H1 (cell line): Measurements from ENCODE around the gene FAM240A. TPM values are rescaled to one million over a fixed set of nuclear protein-coding genes. Genes with fewer than 3 reads are reported as not detected.
"Not testable (repeated sequence)": the region's sequence is repeated elsewhere in the genome, so short reads cannot be mapped to it uniquely, and the experiment has no call there.

ENCODE experiments used
- CTCF ChIA-PET: fragments of 300-600 bp; sonication (Branson Sonifier 250); formaldehyde crosslinking; loops from one replicate; lab custom pipeline; 2021; ENCODE audit not compliant: partially characterized antibody; lab: Charles Lee
- POLR2A ChIA-PET: fragments of 300-600 bp; sonication (Branson Sonifier 250); formaldehyde crosslinking; loops from one replicate; lab custom pipeline; 2021; ENCODE audit warnings: inconsistent platforms; ENCODE audit not compliant: partially characterized antibody; lab: Charles Lee
- DNase-seq, 2 experiments: peaks; one replicate each; pipeline versions ENCODE4 v3.0.0 to v3.0.0-alpha.2; 2010 to 2022; ENCODE audit warnings: low spot score in 2 of 2, low read depth in 1 of 2, mixed read lengths in 1 of 2
- FAIRE-seq: peaks from 2 replicates; lab custom pipeline; 2011; peaks lifted over from hg19 to GRCh38; lab: Jason Lieb, UNC
- H2AFZ ChIP-seq: 2 replicates; pipeline ENCODE4 v1.8.1; 2012; ENCODE audit warnings: low read length, inconsistent platforms
- H2AK5ac ChIP-seq: 2 replicates; pipeline ENCODE4 v1.6.1; 2013; ENCODE audit warnings: low read depth, low read length
- H2BK120ac ChIP-seq: replicated peaks from 2 replicates; pipeline ENCODE3; 2013; ENCODE audit warnings: low read depth, low read length, inconsistent platforms
- H2BK12ac ChIP-seq: 2 replicates; pipeline ENCODE4 v1.6.1; 2013; ENCODE audit warnings: low read depth, low read length
- H2BK15ac ChIP-seq: 2 replicates; pipeline ENCODE4 v1.6.1; 2013; ENCODE audit warnings: low read length
- H2BK20ac ChIP-seq: 2 replicates; pipeline ENCODE4 v1.6.1; 2013; ENCODE audit warnings: low read length
- H2BK5ac ChIP-seq: 2 replicates; pipeline ENCODE4 v1.6.1; 2013; ENCODE audit warnings: low read depth, low read length
- H3K14ac ChIP-seq: 2 replicates; pipeline ENCODE4 v1.6.1; 2013; ENCODE audit warnings: inconsistent platforms; ENCODE audit not compliant: insufficient read length
- H3K18ac ChIP-seq: 2 replicates; pipeline ENCODE4 v1.6.1; 2013; ENCODE audit warnings: low read length; ENCODE audit errors: extremely low read depth
- H3K23ac ChIP-seq: 2 replicates; pipeline ENCODE4 v1.6.1; 2013; ENCODE audit warnings: inconsistent platforms; ENCODE audit not compliant: insufficient read length
- H3K23me2 ChIP-seq: 2 replicates; pipeline ENCODE4 v1.6.1; 2013; ENCODE audit warnings: low read depth, low read length
- H3K27ac ChIP-seq: 2 replicates; pipeline ENCODE4 v1.6.1; 2011; ENCODE audit warnings: low read depth, low read length, inconsistent platforms
- H3K27me3 ChIP-seq, 4 experiments: replicated peaks in 1 of 4; 1 replicate in 1 of 4; 2 replicates in 3 of 4; pipeline versions ENCODE4 v1.6.1 to v1.8.1; 2011 to 2013; ENCODE audit warnings: low read length in 3 of 4, mild to moderate bottlenecking in 3 of 4, inconsistent platforms in 2 of 4, mixed read lengths in 2 of 4, moderate library complexity in 1 of 4; ENCODE audit not compliant: control insufficient read depth in 3 of 4, insufficient read depth in 3 of 4; ENCODE audit errors: extremely low read depth in 1 of 4
- H3K36me3 ChIP-seq, 4 experiments: 2 replicates each; pipeline versions ENCODE4 v1.6.1 to v1.8.1; 2011 to 2013; ENCODE audit warnings: mild to moderate bottlenecking in 4 of 4, low read length in 3 of 4, moderate library complexity in 2 of 4, control low read depth in 1 of 4, inconsistent platforms in 1 of 4; ENCODE audit not compliant: insufficient read depth in 4 of 4, control insufficient read depth in 2 of 4
- H3K4ac ChIP-seq: replicated peaks from 2 replicates; pipeline ENCODE3; 2013; ENCODE audit warnings: low read length, low read depth, mixed read lengths, inconsistent platforms; ENCODE audit not compliant: insufficient read length
- H3K4me1 ChIP-seq, 4 experiments: replicated peaks in 1 of 4; 1 replicate in 1 of 4; 2 replicates in 3 of 4; pipeline versions ENCODE4 v1.6.1 to v1.8.1; 2011 to 2013; ENCODE audit warnings: low read length in 3 of 4, inconsistent platforms in 2 of 4, mixed read lengths in 1 of 4; ENCODE audit not compliant: insufficient read depth in 4 of 4, control insufficient read depth in 3 of 4
- H3K4me2 ChIP-seq, 2 experiments: 2 replicates each; pipeline versions ENCODE4 v1.6.1 to v1.8.1; 2011 to 2013; ENCODE audit warnings: low read depth in 2 of 2, low read length in 2 of 2, control low read depth in 1 of 2, inconsistent platforms in 1 of 2, mild to moderate bottlenecking in 1 of 2; ENCODE audit not compliant: insufficient read depth in 1 of 2
- H3K4me3 ChIP-seq, 4 experiments: fragments of 200-600, 300-600 bp in 1 of 4; sonication (generic), shearing (Covaris generic), sonication (Bioruptor Twin) in 1 of 4; 2 replicates each; pipeline versions ENCODE4 v1.5.1 to v1.8.1; 2011 to 2016; ENCODE audit warnings: low read length in 4 of 4, low read depth in 3 of 4, control low read depth in 2 of 4, inconsistent platforms in 2 of 4, mild to moderate bottlenecking in 2 of 4, mixed read lengths in 1 of 4, moderate library complexity in 1 of 4; ENCODE audit not compliant: insufficient read depth in 2 of 4; ENCODE audit errors: extremely low read depth in 1 of 4
- H3K56ac ChIP-seq: replicated peaks from 2 replicates; pipeline ENCODE3; 2013; ENCODE audit warnings: low read depth, mild to moderate bottlenecking, mixed read lengths, low read length, inconsistent platforms; ENCODE audit not compliant: insufficient read length
- H3K79me1 ChIP-seq: 2 replicates; pipeline ENCODE4 v1.6.1; 2013; ENCODE audit warnings: low read depth, low read length, control low read depth
- H3K79me2 ChIP-seq, 2 experiments: 2 replicates each; pipeline versions ENCODE4 v1.6.1 to v1.8.1; 2012 to 2013; ENCODE audit warnings: low read length in 2 of 2, mild to moderate bottlenecking in 2 of 2, inconsistent platforms in 1 of 2; ENCODE audit not compliant: insufficient read depth in 2 of 2, control insufficient read depth in 1 of 2
- H3K9ac ChIP-seq, 4 experiments: replicated peaks in 1 of 4; 1 replicate in 1 of 4; 2 replicates in 3 of 4; pipeline versions ENCODE4 v1.6.1 to v1.8.1; 2011 to 2013; ENCODE audit warnings: low read depth in 3 of 4, low read length in 3 of 4, control low read depth in 2 of 4, mild to moderate bottlenecking in 2 of 4, moderate library complexity in 2 of 4, inconsistent platforms in 1 of 4; ENCODE audit errors: extremely low read depth in 1 of 4
- H3K9me3 ChIP-seq, 2 experiments: 2 replicates each; pipeline versions ENCODE4 v1.6.1 to v1.8.1; 2012 to 2013; ENCODE audit warnings: mild to moderate bottlenecking in 2 of 2, moderate library complexity in 2 of 2, control low read depth in 1 of 2, inconsistent platforms in 1 of 2, low read depth in 1 of 2, low read length in 1 of 2, mixed read lengths in 1 of 2; ENCODE audit not compliant: insufficient read depth in 2 of 2
- H4K20me1 ChIP-seq, 2 experiments: replicated peaks in 1 of 2; 2 replicates each; pipeline versions ENCODE3 to v1.8.1; 2011 to 2013; ENCODE audit warnings: inconsistent platforms in 2 of 2, low read length in 2 of 2, mild to moderate bottlenecking in 1 of 2; ENCODE audit not compliant: insufficient read depth in 2 of 2, control insufficient read depth in 1 of 2
- H4K5ac ChIP-seq: 2 replicates; pipeline ENCODE4 v1.6.1; 2013; ENCODE audit warnings: low read length, low read depth, mixed read lengths, inconsistent platforms; ENCODE audit not compliant: insufficient read length
- H4K8ac ChIP-seq: 2 replicates; pipeline ENCODE4 v1.8.0; 2013; ENCODE audit warnings: mild to moderate bottlenecking, moderate library complexity, low read length, inconsistent platforms; ENCODE audit not compliant: insufficient read depth; ENCODE audit errors: extremely low read depth
- H4K91ac ChIP-seq: replicated peaks from 2 replicates; pipeline ENCODE3; 2013; ENCODE audit warnings: low read length, mixed read lengths, inconsistent platforms; ENCODE audit not compliant: insufficient read length
- WGBS, 2 experiments: shearing (Covaris generic) in 1 of 2; methylation state at CpG; one replicate each; pipeline versions ENCODE4 v1.1.6 to v1.1.7; 2013 to 2015; ENCODE audit warnings: low lambda C conversion rate in 2 of 2, mixed read lengths in 2 of 2, inconsistent platforms in 1 of 2, low coverage in 1 of 2, missing lambda C conversion rate in 1 of 2; ENCODE audit not compliant: insufficient replicate concordance in 2 of 2, insufficient coverage in 1 of 2, insufficient read length in 1 of 2; ENCODE audit errors: extremely low coverage in 1 of 2, missing lambda C conversion rate in 1 of 2; 5-methylcytosine and 5-hydroxymethylcytosine counted together
- polyA plus RNA-seq, 7 experiments: library from polyadenylated mRNA; depleted of rRNA in 3 of 7; stranded (reverse) in 5 of 7; unstranded in 2 of 7; fragments of >200 nt in 5 of 7; fragments of 200-250 nt in 2 of 7; gene quantifications; 1 replicate in 5 of 7; 2 replicates in 1 of 7; 4 replicates in 1 of 7; pipeline versions ENCODE4 v1.2.1 to v1.2.3, GENCODE V29; 2011 to 2013; ENCODE audit warnings: missing spikeins in 2 of 7, mixed read lengths in 2 of 7
- total RNA-seq: library from RNA; stranded (reverse); fragmentation: NEBNext Ultra II Directional; extraction: Animal tissue kit (Norgen Biotek cat#: 25700); gene quantifications from 2 replicates; pipeline ENCODE4 v1.2.1, GENCODE V29; 2021

Gene FAM240A
- total and polyA plus RNA-seq, 2 of the 8 experiments (the other 6 are each of a cell fraction or from before 2014, with no cell fraction given), result 0.08 TPM; not detected in 1

GRCh38 chr3:46587268-46587667, 25.1 kb upstream of the FAM240A start:
- Histone ChIP-seq H3K9me3 (peaks cover 36 to 39% of the 10 kb centered on the region in 2 experiments), H3K36me3 (peaks cover 10 to 41% (median 28%) of the 10 kb centered on the region in 4 experiments; a peak in 7 of 8 replicates)
- H3K4ac ChIP-seq, H2BK20ac ChIP-seq, H2BK5ac ChIP-seq, H4K91ac ChIP-seq, H2AFZ ChIP-seq, H2BK12ac ChIP-seq, H3K18ac ChIP-seq, H2BK15ac ChIP-seq, H2BK120ac ChIP-seq, H4K5ac ChIP-seq, H3K23me2 ChIP-seq, FAIRE-seq, H3K4me2 ChIP-seq, H3K79me1 ChIP-seq, DNase-seq, H3K27me3 ChIP-seq, H3K56ac ChIP-seq, H3K4me1 ChIP-seq, H4K20me1 ChIP-seq, H3K79me2 ChIP-seq, H3K4me3 ChIP-seq, H4K8ac ChIP-seq, H3K23ac ChIP-seq, H3K27ac ChIP-seq, H3K9ac ChIP-seq, H3K14ac ChIP-seq, H2AK5ac ChIP-seq: not testable (repeated sequence)
- CTCF ChIA-PET, result interaction anchor here (0.9 to 6.4 kb wide), 10 partner anchors 10 to 98 kb away, joined by 3 to 35 read pairs (median 5); partner anchors contain the start of gene RTP3
- POLR2A ChIA-PET, result interaction anchor here (0.9 to 9.2 kb wide), 24 partner anchors 11 to 133 kb away, joined by 3 to 213 read pairs (median 6); partner anchors contain the start of genes FAM240A and RTP3
- WGBS, 2 experiments, result 91% methylated on average over 3 of the region's 3 CpGs; no CpG with 5 or more reads in 1 of the 2 experiments
